ENCODE data around the gene CRTC2. TPM values are rescaled to one million over a fixed set of nuclear protein-coding genes. Genes with fewer than 3 reads are reported as not detected.

CRTC2 gene
- total and polyA plus RNA-seq, 9 of the 15 experiments (the other 6 are each of a cell fraction or from before 2014, with no cell fraction given), result 2.7 to 26.4 (median 10.2) TPM

DNA sequence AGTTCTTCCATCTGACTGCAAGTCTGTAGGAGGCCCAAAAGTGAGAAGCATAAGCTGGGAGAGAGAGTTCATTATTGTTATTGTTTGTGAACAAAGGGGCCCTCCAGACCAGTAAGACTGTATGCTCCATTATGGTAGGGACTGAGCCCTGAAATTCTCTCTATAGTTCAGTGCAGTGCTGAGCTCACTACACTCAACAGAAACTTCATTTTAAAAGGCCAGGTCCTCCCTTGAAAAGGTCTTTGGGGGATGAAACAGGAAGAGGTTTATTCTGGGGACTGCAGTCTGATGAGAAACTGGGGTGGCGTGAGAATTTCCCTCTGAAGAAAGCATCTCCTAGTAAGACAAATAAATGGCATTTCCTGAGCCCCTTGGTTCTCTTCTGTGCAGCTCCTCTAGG, 30.2 kb downstream of the CRTC2 start:
- Histone ChIP-seq H3K79me2 (ENCODE audit: control insufficient read depth, insufficient read depth, low read length) (no peaks in the 10 kb centered on the region), H4K20me1 (replicated peaks; ENCODE audit: control insufficient read depth, insufficient read depth, low read length) (no peaks in the 10 kb centered on the region), H3K27me3 (ENCODE audit: control insufficient read depth in 2 of 2, insufficient read depth in 2 of 2, low read length in 2 of 2) (no peaks in the 10 kb centered on the region), H2AFZ (ENCODE audit: low read depth, low read length) (no peak overlapping the region), H3K27ac (ENCODE audit: extremely low read depth, low read depth, low read length) (no peak overlapping the region), H3K9ac (ENCODE audit: insufficient read depth in 1 of 2, low read depth in 2 of 2, low read length in 2 of 2) (no peak overlapping the region), H3K36me3 (ENCODE audit: control insufficient read depth, insufficient read depth, low read length) (peaks cover 30% of the 10 kb centered on the region; the same call in 2 of the 3 replicates), H3K4me3 (no peak overlapping the region), H3K4me2 (ENCODE audit: insufficient read depth, low read length) (no peak overlapping the region), H3K9me1 (ENCODE audit: control insufficient read depth, insufficient read depth, low read length) (no peaks in the 10 kb centered on the region), H3K4me1 (replicated peaks in 1 of 2; ENCODE audit: control insufficient read depth in 2 of 2, insufficient read depth in 2 of 2, low read length in 2 of 2) (peaks cover 0 to 4% of the 10 kb centered on the region in 2 experiments; a peak in 3 of 5 replicates), H3K9me3 (replicated peaks; ENCODE audit: control insufficient read depth, insufficient read depth, low read depth, low read length) (no peaks in the 10 kb centered on the region)
- TF ChIP-seq MEF2D (tag; conservative IDR thresholded peaks at IDR 0.05; ENCODE audit: low read depth) (no peak), HLTF (IDR thresholded peaks at IDR 0.05) (no peak), ZZZ3 (IDR thresholded peaks at IDR 0.05) (no peak), ARNT (IDR thresholded peaks at IDR 0.05) (no peak)
- TF ChIP-seq, protein P1, sequence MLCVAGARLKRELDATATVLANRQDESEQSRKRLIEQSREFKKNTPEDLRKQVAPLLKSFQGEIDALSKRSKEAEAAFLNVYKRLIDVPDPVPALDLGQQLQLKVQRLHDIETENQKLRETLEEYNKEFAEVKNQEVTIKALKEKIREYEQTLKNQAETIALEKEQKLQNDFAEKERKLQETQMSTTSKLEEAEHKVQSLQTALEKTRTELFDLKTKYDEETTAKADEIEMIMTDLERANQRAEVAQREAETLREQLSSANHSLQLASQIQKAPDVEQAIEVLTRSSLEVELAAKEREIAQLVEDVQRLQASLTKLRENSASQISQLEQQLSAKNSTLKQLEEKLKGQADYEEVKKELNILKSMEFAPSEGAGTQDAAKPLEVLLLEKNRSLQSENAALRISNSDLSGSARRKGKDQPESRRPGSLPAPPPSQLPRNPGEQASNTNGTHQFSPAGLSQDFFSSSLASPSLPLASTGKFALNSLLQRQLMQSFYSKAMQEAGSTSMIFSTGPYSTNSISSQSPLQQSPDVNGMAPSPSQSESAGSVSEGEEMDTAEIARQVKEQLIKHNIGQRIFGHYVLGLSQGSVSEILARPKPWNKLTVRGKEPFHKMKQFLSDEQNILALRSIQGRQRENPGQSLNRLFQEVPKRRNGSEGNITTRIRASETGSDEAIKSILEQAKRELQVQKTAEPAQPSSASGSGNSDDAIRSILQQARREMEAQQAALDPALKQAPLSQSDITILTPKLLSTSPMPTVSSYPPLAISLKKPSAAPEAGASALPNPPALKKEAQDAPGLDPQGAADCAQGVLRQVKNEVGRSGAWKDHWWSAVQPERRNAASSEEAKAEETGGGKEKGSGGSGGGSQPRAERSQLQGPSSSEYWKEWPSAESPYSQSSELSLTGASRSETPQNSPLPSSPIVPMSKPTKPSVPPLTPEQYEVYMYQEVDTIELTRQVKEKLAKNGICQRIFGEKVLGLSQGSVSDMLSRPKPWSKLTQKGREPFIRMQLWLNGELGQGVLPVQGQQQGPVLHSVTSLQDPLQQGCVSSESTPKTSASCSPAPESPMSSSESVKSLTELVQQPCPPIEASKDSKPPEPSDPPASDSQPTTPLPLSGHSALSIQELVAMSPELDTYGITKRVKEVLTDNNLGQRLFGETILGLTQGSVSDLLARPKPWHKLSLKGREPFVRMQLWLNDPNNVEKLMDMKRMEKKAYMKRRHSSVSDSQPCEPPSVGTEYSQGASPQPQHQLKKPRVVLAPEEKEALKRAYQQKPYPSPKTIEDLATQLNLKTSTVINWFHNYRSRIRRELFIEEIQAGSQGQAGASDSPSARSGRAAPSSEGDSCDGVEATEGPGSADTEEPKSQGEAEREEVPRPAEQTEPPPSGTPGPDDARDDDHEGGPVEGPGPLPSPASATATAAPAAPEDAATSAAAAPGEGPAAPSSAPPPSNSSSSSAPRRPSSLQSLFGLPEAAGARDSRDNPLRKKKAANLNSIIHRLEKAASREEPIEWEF (CRISPR knock-in tag; IDR thresholded peaks at IDR 0.05), result no peak
- TF ChIP-seq, protein P2, sequence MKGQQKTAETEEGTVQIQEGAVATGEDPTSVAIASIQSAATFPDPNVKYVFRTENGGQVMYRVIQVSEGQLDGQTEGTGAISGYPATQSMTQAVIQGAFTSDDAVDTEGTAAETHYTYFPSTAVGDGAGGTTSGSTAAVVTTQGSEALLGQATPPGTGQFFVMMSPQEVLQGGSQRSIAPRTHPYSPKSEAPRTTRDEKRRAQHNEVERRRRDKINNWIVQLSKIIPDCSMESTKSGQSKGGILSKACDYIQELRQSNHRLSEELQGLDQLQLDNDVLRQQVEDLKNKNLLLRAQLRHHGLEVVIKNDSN (CRISPR knock-in tag; IDR thresholded peaks at IDR 0.05), result no peak
- in situ Hi-C loops (cut with MboI), result no loop called here
- no TSS peak for BruUV-seq (replicated peaks)
- intact Hi-C loops (cut with micrococcal nuclease), result no loop called here
- ChIA-PET POLR2A (interaction anchor here (0.6 to 1.3 kb wide), 5 partner anchors 10 to 62 kb away, joined by 3 to 5 read pairs (median 3); partner anchors contain the start of gene JTB), CTCF (ENCODE audit: low intra/inter-chr PET ratio) (no interaction called here)
- no peak; the same call in 1 of the 3 replicates for ATAC-seq
- WGBS (ENCODE audit: insufficient coverage, low coverage, missing lambda C conversion rate), result 100% methylated on average over 1 of the region's 1 CpG
- FAIRE-seq, result no peak
- no peak for DNase-seq (ENCODE audit: extremely low read depth in 1 of 4, low spot score in 3 of 4)

Data from K562 (cell line).